MCF 10A (cell line): ENCODE data around the gene SBF2. TPM values are rescaled to one million over a fixed set of nuclear protein-coding genes. Genes with fewer than 3 reads are reported as not detected.

Source experiments
- BruUV-seq: library from RNA; stranded (reverse); fragments of 400-500 nt; replicated peaks from 2 replicates; lab custom pipeline; 2021; lab: Mats Ljungman, UMichigan
- CTCF ChIA-PET: fragments of 300-600 bp; sonication (Branson Sonifier 250); formaldehyde crosslinking; extraction: SDS; loops from one replicate; lab custom pipeline; 2021; ENCODE audit warnings: antibody characterized with exemption, inconsistent platforms; lab: Yijun Ruan, JAX
- POLR2A ChIA-PET: fragments of 300-600, 350-650 bp; sonication (Branson Sonifier 250); formaldehyde crosslinking; extraction: SDS; loops from one replicate; lab custom pipeline; 2020; ENCODE audit warnings: antibody characterized with exemption, inconsistent platforms; lab: Yijun Ruan, JAX
- DNase-seq: peaks from one replicate; pipeline ENCODE4 v3.0.0-alpha.2; 2018; ENCODE audit not compliant: unreplicated experiment
- H3K27ac Mint-ChIP-seq: one replicate; pipeline ENCODE4 v1.8.0; 2022; ENCODE audit warnings: mild to moderate bottlenecking, low read depth, mixed read lengths; ENCODE audit not compliant: unreplicated experiment
- H3K27me3 Mint-ChIP-seq: one replicate; pipeline ENCODE4 v1.8.0; 2022; ENCODE audit warnings: mixed read lengths; ENCODE audit not compliant: insufficient read depth, unreplicated experiment
- H3K36me3 Mint-ChIP-seq: one replicate; pipeline ENCODE4 v1.8.0; 2022; ENCODE audit warnings: mild to moderate bottlenecking, moderate library complexity, mixed read lengths; ENCODE audit not compliant: insufficient read depth, unreplicated experiment
- H3K4me1 Mint-ChIP-seq: one replicate; pipeline ENCODE4 v1.8.0; 2022; ENCODE audit warnings: mixed read lengths; ENCODE audit not compliant: insufficient read depth, unreplicated experiment
- H3K4me3 Mint-ChIP-seq: one replicate; pipeline ENCODE4 v1.8.0; 2022; ENCODE audit warnings: mild to moderate bottlenecking, moderate library complexity, mixed read lengths; ENCODE audit not compliant: unreplicated experiment
- H3K9me3 Mint-ChIP-seq: one replicate; pipeline ENCODE4 v1.8.0; 2022; ENCODE audit warnings: mixed read lengths; ENCODE audit not compliant: unreplicated experiment
- intact Hi-C: fragments of 100-400 bp; cut with micrococcal nuclease; formaldehyde crosslinking; loops from 2 replicates; pipeline ENCODE4 v1.14.1; 2022
- total RNA-seq: library from RNA; stranded (reverse); gene quantifications from 2 replicates; pipeline ENCODE4 v1.2.3, GENCODE V29; 2022
- TF ChIP-seq, protein P1 (sequence below): fragments of 200-600 bp; IDR thresholded peaks from one replicate; pipeline ENCODE4 v1.8.0; 2022; ENCODE audit warnings: antibody characterized with exemption, mild to moderate bottlenecking; ENCODE audit not compliant: unreplicated experiment

The SBF2 gene
- total RNA-seq, 1 experiment from 2014 or later, result 28.3 TPM

GRCh38 chr11:9977554-9977953, 316.5 kb downstream of the SBF2 start:
- peaks cover 16% of the 10 kb centered on the region for H3K4me1 Mint-ChIP-seq
- H3K4me3 Mint-ChIP-seq, result no peak overlapping the region
- TF ChIP-seq, protein P1, sequence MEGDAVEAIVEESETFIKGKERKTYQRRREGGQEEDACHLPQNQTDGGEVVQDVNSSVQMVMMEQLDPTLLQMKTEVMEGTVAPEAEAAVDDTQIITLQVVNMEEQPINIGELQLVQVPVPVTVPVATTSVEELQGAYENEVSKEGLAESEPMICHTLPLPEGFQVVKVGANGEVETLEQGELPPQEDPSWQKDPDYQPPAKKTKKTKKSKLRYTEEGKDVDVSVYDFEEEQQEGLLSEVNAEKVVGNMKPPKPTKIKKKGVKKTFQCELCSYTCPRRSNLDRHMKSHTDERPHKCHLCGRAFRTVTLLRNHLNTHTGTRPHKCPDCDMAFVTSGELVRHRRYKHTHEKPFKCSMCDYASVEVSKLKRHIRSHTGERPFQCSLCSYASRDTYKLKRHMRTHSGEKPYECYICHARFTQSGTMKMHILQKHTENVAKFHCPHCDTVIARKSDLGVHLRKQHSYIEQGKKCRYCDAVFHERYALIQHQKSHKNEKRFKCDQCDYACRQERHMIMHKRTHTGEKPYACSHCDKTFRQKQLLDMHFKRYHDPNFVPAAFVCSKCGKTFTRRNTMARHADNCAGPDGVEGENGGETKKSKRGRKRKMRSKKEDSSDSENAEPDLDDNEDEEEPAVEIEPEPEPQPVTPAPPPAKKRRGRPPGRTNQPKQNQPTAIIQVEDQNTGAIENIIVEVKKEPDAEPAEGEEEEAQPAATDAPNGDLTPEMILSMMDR, result no peak
- ChIA-PET CTCF (interaction anchor here (0.7 to 0.8 kb wide), 3 partner anchors 85 to 219 kb away, joined by 3 to 7 read pairs (median 5); no protein-coding TSS in a partner anchor), POLR2A (no interaction called here)
- peaks cover 15% of the 10 kb centered on the region for H3K36me3 Mint-ChIP-seq
- intact Hi-C loops, result loop anchor here (10.0 kb wide), 3 partner anchors 227 to 757 kb away; no protein-coding TSS in a partner anchor
- H3K27me3 Mint-ChIP-seq, result no peaks in the 10 kb centered on the region
- no TSS peak for BruUV-seq
- no peak overlapping the region for H3K27ac Mint-ChIP-seq
- DNase-seq, result no peak
- no peaks in the 10 kb centered on the region for H3K9me3 Mint-ChIP-seq

GRCh38 chr11:9974375-9974774, 319.6 kb downstream of the SBF2 start:
- no peaks in the 10 kb centered on the region for H3K9me3 Mint-ChIP-seq
- no peak overlapping the region for H3K4me3 Mint-ChIP-seq
- intact Hi-C loops, result loop anchor here (2.0 to 10.0 kb wide), 5 partner anchors 230 to 760 kb away; no protein-coding TSS in a partner anchor
- BruUV-seq, result no TSS peak
- H3K27me3 Mint-ChIP-seq, result no peaks in the 10 kb centered on the region
- H3K27ac Mint-ChIP-seq, result no peak overlapping the region
- H3K36me3 Mint-ChIP-seq, result peaks cover 9% of the 10 kb centered on the region
- H3K4me1 Mint-ChIP-seq, result peaks cover 6% of the 10 kb centered on the region
- CTCF ChIA-PET, result interaction anchor here (0.6 to 2.9 kb wide), 10 partner anchors 8 to 574 kb away, joined by 3 to 36 read pairs (median 6); no protein-coding TSS in a partner anchor
- DNase-seq, result no peak
- POLR2A ChIA-PET, result no interaction called here
- TF ChIP-seq, protein P1, result no peak

DNA sequence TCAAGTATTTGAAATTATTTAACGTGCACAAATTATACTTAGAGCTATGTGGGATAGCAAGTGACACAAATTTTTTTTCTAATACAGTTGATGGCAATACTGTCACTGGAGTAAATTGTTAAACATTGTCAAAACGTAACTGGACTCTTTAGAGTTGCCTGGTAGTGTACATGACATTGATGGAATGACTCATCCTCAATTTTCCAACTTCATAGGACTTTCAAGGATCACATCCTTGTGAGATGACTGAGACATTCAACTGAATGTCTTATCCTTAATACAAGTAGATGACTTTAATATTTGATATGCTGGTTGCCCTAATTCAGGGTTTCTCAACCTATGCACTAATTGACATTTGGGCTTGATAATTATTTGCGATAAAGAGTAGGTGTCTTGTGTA, 320.1 kb downstream of the SBF2 start:
- TF ChIP-seq, protein P1, result no peak
- POLR2A ChIA-PET, result interaction anchor here (0.8 to 2.6 kb wide), 4 partner anchors 113 to 332 kb away, joined by 3 to 11 read pairs (median 8); no protein-coding TSS in a partner anchor
- BruUV-seq, result no TSS peak
- H3K27me3 Mint-ChIP-seq, result no peaks in the 10 kb centered on the region
- H3K4me1 Mint-ChIP-seq, result peaks cover 6% of the 10 kb centered on the region
- no peak for DNase-seq
- CTCF ChIA-PET, result interaction anchor here (0.6 to 3.9 kb wide), 16 partner anchors 8 to 574 kb away, joined by 3 to 47 read pairs (median 6); no protein-coding TSS in a partner anchor
- H3K27ac Mint-ChIP-seq, result no peak overlapping the region
- H3K9me3 Mint-ChIP-seq, result no peaks in the 10 kb centered on the region
- H3K36me3 Mint-ChIP-seq, result peaks cover 7% of the 10 kb centered on the region
- intact Hi-C loops, result loop anchor here (1.0 to 10.0 kb wide), 7 partner anchors 112 to 761 kb away; no protein-coding TSS in a partner anchor
- no peak overlapping the region for H3K4me3 Mint-ChIP-seq

- TF ChIP-seq, protein P1, result peak; percentile 76
- BruUV-seq, result no TSS peak
- Mint-ChIP-seq H3K27ac (peak overlapping the region; percentile 8), H3K4me3 (no peak overlapping the region), H3K36me3 (no peaks in the 10 kb centered on the region), H3K4me1 (peaks cover 6% of the 10 kb centered on the region), H3K9me3 (no peaks in the 10 kb centered on the region), H3K27me3 (no peaks in the 10 kb centered on the region)
- ChIA-PET CTCF (interaction anchor here (0.6 to 3.9 kb wide), 42 partner anchors 10 to 764 kb away, joined by 3 to 47 read pairs (median 4); no protein-coding TSS in a partner anchor), POLR2A (interaction anchor here (0.9 to 2.6 kb wide), 9 partner anchors 91 to 336 kb away, joined by 3 to 11 read pairs (median 5); no protein-coding TSS in a partner anchor)
- DNase-seq, result peak; percentile 60
- intact Hi-C loops, result loop anchor here (1.0 to 10.0 kb wide), 6 partner anchors 111 to 762 kb away; no protein-coding TSS in a partner anchor
Measured at GRCh38 chr11:9972989-9973388, 321.0 kb downstream of the SBF2 start.
